ENCODE measurements around the gene AJUBA.
A peak's percentile ranks its signal among the peaks of the same experiment; 100 is the strongest.

AJUBA gene

GRCh38 chr14:22929961-22930364, 52.4 kb downstream of the AJUBA start:
- no peak for DNase-seq

GRCh38 chr14:22929104-22929960, 53.0 kb downstream of the AJUBA start, which contains the start of gene PRMT5:
Gene PRMT5 (minus strand): TSS chr14:22929376. CDS start chr14:22929361, 15 bp downstream.
- peak; percentile 99 for DNase-seq

DNA sequence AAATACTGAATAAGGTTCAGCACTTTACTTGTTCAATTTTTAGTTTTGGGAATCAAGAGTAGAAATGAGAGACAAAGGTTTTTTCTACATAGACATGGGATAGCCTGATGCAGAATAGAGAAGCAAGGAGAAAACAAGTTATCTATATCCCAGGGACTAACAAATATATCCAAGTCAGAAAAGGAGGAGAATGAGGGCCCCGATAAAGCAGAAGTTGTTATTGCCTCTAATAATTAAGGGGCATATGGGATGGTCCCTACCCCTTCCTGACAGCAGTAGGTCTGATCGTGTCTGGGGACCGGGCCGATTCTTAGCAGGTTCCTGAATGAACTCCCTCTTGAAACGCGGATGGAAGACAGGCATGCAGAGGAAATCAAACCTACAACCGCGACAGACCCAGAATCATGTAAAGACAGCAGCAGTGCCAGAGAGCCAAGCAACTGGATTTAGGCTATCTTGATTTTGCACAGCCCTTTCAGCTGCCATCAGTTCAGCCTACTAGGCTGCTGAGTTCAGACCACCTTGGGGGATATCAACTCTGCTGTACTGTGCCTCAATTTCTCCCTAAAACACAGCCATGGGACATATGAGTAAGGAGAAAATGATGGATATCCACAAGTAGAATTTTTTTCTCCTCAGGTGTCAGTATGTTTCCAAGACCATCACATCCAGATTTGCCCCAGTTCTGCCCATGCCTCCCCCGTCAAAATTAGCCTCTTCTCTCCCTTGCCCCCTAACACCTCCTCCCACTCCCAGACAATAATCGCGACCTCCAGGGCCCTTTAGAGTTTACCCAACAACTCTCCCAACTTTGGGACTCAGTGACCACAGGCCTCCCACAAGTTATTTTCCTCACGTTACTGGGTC, 53.9 kb downstream of the AJUBA start:
- DNase-seq, result peak; percentile 9

DNA sequence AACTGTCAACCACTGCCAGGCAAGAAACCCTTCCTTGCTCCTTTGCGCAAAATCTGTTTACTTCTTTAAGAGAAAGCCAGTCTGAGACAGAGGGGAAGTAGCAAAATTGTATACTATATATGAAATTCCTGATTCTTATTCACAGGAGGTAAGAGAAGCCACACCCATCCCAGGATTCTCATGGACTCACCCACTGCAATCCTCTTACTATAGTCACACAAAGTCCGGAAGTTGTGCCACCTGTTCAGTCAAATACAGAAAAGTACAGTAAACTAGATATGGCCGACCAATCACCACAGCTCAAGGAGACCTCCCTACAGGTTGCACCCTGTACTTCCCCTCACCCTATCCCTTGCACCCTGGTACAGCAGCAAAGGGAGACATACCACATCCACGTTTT, 56.0 kb downstream of the AJUBA start:
- DNase-seq, result no peak

DNA sequence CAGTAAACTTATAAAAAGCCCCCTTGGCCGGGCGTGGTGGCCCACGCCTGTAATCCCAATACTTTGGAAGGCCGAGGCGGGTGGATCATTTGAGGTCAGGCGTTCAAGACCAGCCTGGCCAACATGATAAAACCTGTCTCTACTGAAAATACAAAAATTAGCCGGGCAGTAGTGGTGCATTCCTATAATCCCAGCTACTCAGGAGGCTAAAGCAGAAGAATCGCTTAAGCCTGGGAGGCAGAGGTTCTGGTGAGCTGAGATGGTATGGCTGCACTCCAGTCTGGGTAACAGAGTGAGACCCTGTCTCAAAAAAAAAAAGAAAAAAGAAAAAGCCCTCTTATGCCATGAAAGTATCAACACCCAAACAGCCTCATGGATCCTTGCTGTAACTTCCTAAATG, 56.8 kb downstream of the AJUBA start:
- DNase-seq, result no peak

GRCh38 chr14:22923746-22924145, 58.6 kb downstream of the AJUBA start:
- DNase-seq, result no peak

DNA sequence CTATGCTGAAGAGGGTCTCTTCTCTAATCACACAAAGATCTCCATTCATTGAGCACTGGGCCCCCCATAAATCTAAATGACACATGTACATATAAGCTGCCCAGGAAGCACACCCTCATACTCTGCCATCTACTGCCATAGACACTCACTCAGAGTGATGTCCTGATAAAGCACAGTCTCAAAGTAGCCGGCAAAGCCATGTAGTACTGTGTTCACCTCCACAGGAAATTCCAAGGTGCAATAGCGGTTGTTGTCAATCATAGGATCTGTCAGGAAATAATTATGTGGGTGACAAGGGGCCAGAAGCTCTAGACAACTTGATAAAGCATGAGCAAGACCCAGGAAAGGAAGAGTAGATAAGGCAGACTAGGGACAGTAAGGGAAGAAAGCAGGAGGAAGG, 60.1 kb downstream of the AJUBA start:
- DNase-seq, result no peak

Data from OCI-M1 (cell line).